Stimulated activated naive CD4-positive, alpha-beta T cell (primary cell): ENCODE measurements around the gene C5orf34.
"Not testable (repeated sequence)": the region's sequence is repeated elsewhere in the genome, so short reads cannot be mapped to it uniquely, and the experiment has no call there.

Experiments
- DNase-seq, 6 experiments: peaks; one replicate each; lab custom pipeline; 2025; lab: John Stamatoyannopoulos, UW

Gene C5orf34

GRCh38 chr5:43514816-43515677, at the start of gene C5orf34:
C5orf34 (minus strand) TSS chr5:43515148; CDS start chr5:43509339, 5,809 bp downstream.
- peak; percentile 78 to 93 (median 90) for DNase-seq

GRCh38 chr5:43564289-43564850, 49.4 kb upstream of the C5orf34 start:
- DNase-seq = no peak

- no peak for DNase-seq
Observed at GRCh38 chr5:43563321-43563720, 48.4 kb upstream of the C5orf34 start.

- no peak for DNase-seq
Observed at GRCh38 chr5:43561356-43561755, 46.4 kb upstream of the C5orf34 start.

GRCh38 chr5:43560128-43560527, 45.2 kb upstream of the C5orf34 start:
- DNase-seq = no peak

- peak; percentile 70 to 96 (median 85) for DNase-seq
Observed at GRCh38 chr5:43556857-43557542, 42.1 kb upstream of the C5orf34 start, which contains the start of gene PAIP1. PAIP1 (minus strand) TSS chr5:43557077; CDS start chr5:43556846, 231 bp downstream.

GRCh38 chr5:43556607-43556856, 41.6 kb upstream of the C5orf34 start:
- DNase-seq = not testable (repeated sequence)

- peak in 5 of 6 experiments; percentile 22 to 75 (median 47) for DNase-seq
Observed at GRCh38 chr5:43555895-43556606, 41.1 kb upstream of the C5orf34 start.

GRCh38 chr5:43554497-43554896, 39.5 kb upstream of the C5orf34 start:
- DNase-seq = no peak

- DNase-seq = no peak
Observed at GRCh38 chr5:43553381-43553780, 38.4 kb upstream of the C5orf34 start.

- no peak for DNase-seq
Observed at GRCh38 chr5:43551731-43552130, 36.8 kb upstream of the C5orf34 start.

GRCh38 chr5:43549272-43549671, 34.3 kb upstream of the C5orf34 start:
- not testable (repeated sequence) for DNase-seq

GRCh38 chr5:43548358-43548757, 33.4 kb upstream of the C5orf34 start:
- DNase-seq = no peak

- no peak for DNase-seq
Observed at GRCh38 chr5:43547532-43547931, 32.6 kb upstream of the C5orf34 start.

- no peak for DNase-seq
Observed at GRCh38 chr5:43543434-43543833, 28.5 kb upstream of the C5orf34 start.

- DNase-seq = no peak
Observed at GRCh38 chr5:43540746-43541145, 25.8 kb upstream of the C5orf34 start.

GRCh38 chr5:43536972-43537371, 22.0 kb upstream of the C5orf34 start:
- DNase-seq = no peak

GRCh38 chr5:43533646-43534045, 18.7 kb upstream of the C5orf34 start:
- DNase-seq = no peak

- DNase-seq = no peak
Observed at GRCh38 chr5:43530648-43531047, 15.7 kb upstream of the C5orf34 start.

- DNase-seq = no peak
Observed at GRCh38 chr5:43523662-43524072, 8.7 kb upstream of the C5orf34 start.

GRCh38 chr5:43520615-43521014, 5.7 kb upstream of the C5orf34 start:
- no peak for DNase-seq

- no peak for DNase-seq
Observed at GRCh38 chr5:43515678-43516048, 715 bp upstream of the C5orf34 start.

- DNase-seq = no peak
Observed at GRCh38 chr5:43514471-43514815, 505 bp downstream of the C5orf34 start.
